ENCODE results near the gene ZDHHC3.
"Not testable (repeated sequence)": the region's sequence is repeated elsewhere in the genome, so short reads cannot be mapped to it uniquely, and the experiment has no call there.

The ZDHHC3 gene

GRCh38 chr3:44962621-44963393 lies 13.2 kb downstream of the ZDHHC3 start:
- no peak for DNase-seq

DNA sequence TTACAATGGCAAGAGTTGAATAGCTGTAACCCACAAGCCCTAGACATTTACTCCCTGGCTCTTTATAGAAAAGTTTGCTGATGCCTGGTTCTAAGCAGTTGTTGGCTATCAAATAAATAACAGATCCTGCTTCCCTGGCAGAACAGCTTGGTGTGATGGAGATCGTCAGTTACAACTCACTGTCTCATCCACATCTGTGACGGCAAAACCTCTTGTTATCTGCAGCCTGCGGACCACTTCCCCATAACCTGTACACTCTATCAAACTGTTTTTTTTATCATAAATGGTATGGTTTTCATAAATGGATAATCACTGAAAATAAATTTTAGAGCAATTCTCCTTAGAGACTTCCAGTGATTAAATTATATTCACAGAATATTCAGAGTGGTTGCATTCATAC lies 14.1 kb downstream of the ZDHHC3 start:
- no peak for DNase-seq

- DNase-seq: no peak
These were observed 15.5 kb downstream of the ZDHHC3 start for GRCh38 chr3:44960387-44961026.

- no peak for DNase-seq
These were observed 17.6 kb downstream of the ZDHHC3 start for GRCh38 chr3:44958386-44958785.

DNA sequence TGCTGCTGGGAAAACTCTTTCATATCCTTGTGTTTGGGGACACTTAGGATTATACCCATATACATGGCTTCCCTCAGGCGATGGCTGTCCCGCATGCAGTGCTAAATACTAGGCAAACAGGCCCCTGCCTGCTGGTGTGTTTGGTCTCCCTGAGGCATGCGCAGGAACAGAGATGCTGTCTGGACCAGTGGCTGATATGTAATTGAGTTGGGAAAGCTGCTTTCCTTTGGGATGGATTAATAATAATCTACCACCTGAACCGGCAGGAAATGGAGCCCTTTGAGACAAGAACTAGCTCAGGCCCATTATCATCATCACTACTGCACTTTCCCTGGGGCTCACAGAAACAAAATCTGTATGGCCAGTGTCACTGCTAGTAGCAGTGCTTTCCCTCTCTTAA lies 18.0 kb downstream of the ZDHHC3 start:
- DNase-seq: no peak

GRCh38 chr3:44955917-44956316 lies 20.1 kb downstream of the ZDHHC3 start:
- DNase-seq: no peak

DNA sequence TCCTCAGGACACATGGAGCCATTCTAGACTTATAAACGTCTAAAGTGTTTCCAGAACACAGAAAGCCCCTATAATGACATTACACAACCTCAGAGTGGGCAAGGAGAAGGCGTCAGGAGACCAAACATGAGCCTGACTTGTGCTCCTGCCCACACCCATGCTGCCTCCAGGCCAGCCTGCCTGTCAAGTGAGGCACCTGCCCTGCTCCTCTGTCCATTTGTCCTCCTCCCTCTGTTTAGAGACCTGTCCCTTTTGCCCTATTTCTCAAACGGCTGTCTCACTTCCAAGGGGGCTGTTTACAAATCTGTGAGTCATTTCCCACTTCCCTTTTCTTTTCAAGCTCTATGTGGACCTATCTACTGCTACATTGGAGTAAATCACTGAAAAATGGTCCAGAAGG lies 21.0 kb downstream of the ZDHHC3 start:
- DNase-seq: no peak

GRCh38 chr3:44954304-44954703 lies 21.7 kb downstream of the ZDHHC3 start:
- DNase-seq: no peak

GRCh38 chr3:44952689-44953088 lies 23.3 kb downstream of the ZDHHC3 start:
- no peak for DNase-seq

DNA sequence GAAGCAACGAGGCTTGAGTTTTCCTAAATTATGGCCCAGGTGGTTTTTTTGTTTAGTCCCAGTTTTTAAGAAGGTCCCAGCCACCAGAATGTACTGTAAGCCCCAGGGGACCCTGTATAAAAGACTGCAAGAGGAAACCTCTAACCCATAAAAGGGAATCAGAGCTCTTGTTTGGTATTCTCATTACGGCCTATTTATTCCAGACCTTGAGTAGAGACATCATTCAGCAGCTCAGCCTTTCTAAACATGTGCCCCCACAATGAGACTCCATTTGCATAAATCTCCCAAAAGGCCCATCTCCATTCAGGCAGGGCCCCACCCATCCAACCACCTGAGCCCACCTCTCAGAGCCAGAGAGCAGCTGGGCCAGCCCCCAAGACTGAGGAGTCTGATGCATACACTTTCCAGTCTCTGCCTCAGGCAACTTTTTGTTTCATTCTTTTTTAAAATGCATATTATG lies 25.7 kb downstream of the ZDHHC3 start:
- DNase-seq: no peak

GRCh38 chr3:44949770-44950169 lies 26.2 kb downstream of the ZDHHC3 start:
- not testable (repeated sequence) for DNase-seq

DNA sequence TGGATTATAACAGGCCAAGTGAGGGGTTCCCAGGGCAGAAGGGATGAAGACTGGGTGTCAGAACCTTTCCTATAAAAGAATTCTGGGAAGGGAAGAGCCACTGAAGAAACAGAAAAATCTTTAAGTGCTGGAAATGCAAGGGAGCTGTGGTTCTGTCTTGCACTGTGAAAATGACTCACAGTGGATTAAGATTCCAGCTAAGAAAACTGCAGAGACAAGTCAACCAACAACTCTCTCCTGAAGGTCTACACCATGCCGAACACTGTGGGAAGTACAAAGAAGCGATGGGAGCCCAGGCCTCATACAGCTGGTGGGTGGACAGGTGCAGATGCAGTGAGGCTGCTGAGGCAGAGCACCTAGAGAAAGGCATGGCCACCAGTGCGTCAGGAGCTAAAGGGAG lies 27.7 kb downstream of the ZDHHC3 start:
- no peak for DNase-seq

- no peak for DNase-seq
These were observed 33.6 kb downstream of the ZDHHC3 start for GRCh38 chr3:44942202-44942921.

DNA sequence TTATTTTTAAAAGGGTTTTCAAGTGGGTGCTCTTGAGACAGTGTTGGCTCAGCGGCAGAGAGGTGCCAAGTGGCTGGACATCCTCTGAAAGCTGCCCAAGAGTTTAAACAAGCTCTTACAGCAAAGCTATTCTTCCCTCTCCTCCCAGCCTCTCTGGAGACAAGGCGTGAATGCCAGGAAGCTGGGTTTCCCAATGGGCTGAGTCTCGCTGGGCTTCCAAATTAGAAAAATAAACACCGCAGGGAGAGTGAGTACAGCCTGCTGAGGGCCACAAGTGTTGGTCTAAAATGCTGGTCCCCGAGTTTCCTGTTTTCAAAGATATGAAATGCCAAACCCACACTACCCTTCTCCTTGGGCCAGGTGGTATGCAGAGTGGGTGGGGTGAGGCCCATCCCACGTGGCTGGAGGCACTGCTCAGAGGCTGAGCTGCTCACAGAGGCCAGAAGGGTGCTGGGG lies 36.4 kb downstream of the ZDHHC3 start:
- peak; percentile 74 to 93 for DNase-seq

DNA sequence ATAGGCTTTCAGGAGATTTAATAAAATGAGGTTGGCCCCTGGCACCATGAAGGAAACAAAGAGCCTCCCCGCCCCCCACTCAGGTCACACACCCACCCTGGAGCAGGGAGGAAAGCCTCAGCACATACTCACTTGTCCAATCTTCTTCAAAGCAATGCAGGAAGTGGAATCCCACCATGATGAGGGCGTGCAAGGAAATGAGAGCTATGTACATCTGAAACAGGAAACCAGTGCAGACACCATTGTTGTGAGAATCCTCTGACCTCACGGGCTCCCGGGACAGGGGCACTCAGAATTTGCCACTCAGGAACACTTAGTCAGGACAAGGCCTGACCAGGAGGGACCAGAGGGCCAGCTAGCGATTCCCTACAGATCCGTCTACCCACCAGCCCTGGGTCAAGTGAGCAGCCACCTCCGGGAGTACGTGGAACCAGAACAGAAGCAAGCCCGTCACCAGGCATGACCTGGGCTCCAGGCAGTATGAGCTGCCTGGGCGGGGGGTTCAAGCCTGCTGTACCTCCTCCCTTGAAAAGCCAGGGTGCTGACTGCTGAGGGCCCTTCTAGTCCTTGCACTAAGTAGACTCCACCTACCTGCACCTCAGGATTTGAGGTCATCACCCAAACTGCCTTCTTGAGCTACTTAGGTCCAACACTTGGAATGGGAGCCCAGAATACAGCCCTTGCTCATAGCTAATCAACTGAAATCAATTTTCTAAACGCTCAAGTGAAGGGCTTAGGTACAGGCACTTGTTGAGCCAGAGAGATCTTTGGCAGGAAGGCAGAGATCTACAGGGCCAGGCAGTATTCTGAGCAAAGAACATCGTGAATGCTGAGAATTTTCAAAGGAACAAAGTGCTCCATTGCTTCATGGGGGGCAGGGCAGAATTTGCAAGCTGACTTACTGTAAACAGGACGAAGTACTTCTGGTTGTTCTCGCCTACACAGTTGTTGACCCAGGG lies 42.7 kb downstream of the ZDHHC3 start:
- DNase-seq: no peak

DNA sequence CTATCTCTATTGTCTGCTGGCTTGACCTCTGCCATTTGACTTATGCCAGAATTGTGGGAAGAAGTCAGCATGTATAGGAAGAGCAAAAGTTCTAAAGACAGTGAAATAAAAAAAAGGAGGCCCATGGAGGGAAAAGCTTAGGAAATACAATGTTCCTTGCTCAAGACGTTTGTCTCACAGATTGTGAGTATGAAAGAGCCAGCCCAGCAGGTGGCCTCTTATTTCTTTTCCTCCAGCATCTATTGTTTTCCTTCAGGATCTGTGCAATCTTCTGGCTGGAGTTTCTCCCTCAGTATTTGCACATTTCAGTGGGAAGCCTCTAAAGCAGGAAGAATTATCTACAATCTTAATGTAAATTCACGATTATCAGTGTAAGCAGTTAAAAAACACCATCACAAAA lies 43.7 kb downstream of the ZDHHC3 start:
- no peak for DNase-seq

DNA sequence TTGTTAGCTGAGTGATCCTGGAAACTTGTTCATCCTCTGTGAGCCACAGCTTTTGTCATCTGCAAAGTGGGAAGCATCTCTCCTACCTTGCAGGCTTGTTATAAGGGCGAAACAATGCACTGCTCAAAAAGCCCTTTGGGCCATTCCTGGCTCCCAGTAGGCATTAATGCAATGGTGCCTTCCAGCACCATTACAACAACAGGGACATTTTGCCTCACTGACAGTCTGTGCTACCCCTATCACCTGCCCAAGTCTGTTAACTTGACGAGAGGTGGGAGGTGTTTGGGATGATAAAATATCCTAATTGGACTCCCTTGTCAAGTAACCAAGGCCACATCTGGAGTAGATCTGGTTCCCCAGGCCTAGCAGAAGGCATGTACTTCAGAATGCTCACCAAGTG lies 44.2 kb downstream of the ZDHHC3 start:
- DNase-seq: no peak

- no peak for DNase-seq
These were observed 45.1 kb downstream of the ZDHHC3 start for GRCh38 chr3:44930911-44931310.

DNA sequence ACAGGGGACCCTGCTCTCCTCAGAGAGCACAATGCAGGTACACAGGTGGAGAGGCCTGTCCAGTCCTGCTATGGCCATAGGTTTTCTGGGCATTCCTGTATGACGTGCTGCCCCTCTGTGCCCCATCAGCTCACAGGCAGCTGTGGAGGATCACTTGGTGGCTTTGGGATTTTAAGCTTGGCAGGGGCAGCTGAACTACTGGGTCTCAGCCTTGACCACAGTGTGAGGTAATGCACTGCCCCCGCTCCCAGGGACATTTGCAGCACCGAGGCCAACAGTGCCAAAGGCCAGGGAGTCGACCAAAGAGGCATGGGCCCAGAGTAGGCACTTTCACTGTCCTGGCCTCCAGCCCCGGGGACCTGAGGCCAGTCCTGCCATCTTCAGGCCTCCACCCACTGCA lies 46.2 kb downstream of the ZDHHC3 start:
- DNase-seq: no peak

- DNase-seq: no peak
These were observed 48.6 kb downstream of the ZDHHC3 start for GRCh38 chr3:44927371-44927770.

- DNase-seq: no peak
These were observed 49.1 kb downstream of the ZDHHC3 start for GRCh38 chr3:44926921-44927320.

- no peak for DNase-seq
These were observed 49.8 kb downstream of the ZDHHC3 start for GRCh38 chr3:44926172-44926571.
